Measurements from ENCODE around the gene SLC44A1.
A peak's percentile ranks its signal among the peaks of the same experiment; 100 is the strongest.

The SLC44A1 gene

DNA sequence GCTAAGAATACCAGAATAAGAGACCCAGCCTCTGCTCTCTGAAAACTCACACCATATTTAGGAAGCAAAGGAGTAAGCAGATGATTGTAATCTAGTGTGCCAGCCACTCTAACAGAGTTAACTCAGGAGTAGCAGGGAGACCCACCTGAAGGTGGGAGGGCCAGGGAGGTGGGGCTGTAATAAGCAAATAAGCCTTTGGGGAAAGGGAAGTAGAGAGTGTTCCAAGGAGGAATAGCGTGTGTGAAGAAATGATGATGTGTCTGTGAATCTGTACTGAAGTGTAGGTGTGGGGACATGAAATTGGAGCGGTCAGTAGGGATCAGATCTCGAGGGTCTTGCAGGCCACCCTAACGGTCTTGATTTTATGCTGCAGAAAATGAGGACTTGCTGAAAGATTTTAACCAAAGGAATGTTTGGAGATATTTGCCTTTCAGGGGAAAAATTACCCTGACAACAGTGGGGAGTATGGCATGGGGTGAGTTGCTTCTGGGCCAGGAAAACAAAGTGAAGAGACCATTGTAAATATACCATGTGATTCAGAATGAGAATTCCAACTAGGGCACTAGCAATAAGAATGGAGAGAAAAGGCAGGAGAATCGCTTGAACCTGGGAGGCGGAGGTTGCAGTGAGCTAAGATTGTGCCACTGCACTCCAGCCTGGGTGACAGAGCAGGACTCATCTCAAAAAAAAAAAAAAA, 159.2 kb downstream of the SLC44A1 start:
- DNase-seq, result no peak

DNA sequence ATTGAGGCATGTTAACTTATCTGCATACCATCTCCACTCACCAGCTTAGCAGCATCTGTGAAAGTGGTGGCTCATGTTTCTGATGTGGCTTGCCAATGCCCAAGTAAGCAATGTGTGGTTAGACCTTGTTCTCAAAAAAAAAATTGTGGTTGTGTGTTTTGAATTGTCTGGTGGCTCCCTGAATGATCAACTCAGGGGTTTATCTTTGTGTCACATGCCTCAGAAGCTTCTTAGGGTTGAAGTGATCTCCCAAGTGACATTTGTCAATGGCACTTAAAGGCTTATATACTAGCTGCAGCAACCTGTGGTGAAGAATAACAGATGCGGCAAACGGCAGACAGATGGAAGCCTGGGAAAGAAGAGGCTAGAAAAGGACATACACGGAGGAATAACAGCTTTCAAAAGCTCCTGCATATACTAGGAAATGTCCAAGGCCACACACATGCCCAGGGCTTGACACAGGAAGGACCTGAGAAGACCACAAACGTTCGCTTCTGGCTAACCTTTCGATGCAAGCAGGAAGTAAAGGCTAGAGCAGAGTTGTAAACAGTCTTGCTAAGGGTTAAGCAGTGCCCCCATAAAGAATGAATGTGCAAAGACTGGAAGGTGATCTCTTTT, 161.2 kb downstream of the SLC44A1 start:
- DNase-seq, result no peak

DNA sequence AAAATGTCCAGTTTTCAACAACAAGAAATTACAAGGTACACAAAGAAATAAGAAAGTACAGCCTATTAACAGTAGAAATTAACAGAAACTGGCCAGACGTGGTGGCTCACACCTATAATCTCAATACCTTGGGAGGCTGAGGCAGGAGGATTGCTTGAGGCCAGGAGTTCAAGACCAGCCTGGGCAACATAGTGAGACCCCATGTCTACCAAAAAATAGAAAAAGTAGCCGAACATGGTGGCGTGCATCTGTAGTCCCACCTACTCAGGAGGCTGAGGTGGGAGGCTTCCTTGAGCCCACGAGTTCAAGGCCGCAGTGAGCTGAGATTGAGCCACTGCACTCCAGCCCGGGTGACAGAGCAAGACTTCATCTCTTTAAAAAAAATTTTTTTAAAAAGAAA, 161.9 kb downstream of the SLC44A1 start:
- no peak for DNase-seq

- peak; percentile 49 for DNase-seq
These were observed 169.1 kb downstream of the SLC44A1 start for GRCh38 chr9:105413525-105413924.

DNA sequence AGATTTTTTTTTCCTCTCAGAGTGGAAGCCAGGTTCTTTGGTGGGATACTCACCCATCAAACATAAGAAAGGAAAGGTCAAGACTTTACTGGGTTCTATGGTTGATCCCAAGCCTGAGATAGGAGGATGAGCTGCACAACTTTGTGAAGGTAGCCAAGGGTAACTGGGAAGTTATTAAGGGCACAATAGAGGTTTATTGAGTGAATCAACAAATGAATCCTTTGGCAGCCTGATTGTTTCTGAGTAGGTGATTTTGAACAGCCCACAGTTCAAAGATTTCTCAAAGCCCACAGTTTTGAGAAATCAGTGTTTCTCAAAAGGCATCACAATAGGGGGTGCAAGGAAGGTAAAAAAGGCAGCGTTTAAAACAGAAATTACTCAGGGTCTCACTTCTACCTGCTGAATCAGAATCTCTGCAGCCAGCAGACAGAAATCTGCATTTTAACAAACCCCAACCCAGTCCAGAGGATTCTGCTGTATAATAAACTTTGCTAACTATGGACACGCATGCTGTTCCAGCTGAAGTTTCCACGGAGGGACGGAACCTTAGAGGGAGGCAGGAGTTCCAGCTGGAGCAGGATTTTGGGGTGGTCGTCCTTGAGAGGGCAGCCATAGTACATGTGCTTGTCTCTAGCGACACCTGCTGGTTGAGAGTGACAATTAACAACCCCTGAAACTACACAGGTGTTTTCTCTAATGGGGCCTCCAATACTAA, 170.7 kb downstream of the SLC44A1 start:
- DNase-seq, result peak; percentile 63

DNA sequence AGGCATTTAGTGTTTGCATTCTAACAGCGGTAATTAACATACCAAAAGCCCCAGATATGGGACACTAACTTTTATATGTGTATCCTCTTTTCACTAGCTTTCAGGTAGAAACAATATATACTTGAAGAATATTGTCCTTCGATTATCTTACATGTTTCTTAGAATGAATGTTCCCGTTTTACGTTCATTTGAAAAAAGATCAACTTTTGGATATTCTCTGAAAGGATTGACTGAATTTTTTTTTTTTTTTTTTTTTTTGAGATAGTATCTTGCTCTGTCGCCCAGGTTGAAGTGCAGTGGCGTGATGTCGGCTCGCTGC, 171.2 kb downstream of the SLC44A1 start:
- no peak for DNase-seq

DNA sequence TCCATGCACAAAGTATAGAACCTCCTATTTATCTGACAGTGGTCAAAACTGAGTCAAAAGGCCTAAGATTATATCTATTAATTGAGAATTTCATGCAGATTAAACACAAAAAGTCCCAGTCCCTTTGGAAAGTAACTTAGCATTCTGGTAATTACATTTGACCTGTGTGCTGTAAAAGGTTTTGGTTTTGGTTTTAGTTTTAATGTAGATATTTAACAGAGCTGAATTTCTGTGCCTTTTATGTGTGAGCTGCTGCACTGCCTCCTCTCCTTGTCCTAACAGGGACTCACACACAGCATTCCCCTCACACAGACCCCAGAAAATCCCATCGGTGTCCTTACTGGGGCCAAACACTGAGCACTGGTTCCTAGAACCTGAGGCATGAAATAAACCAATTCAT, 172.4 kb downstream of the SLC44A1 start:
- DNase-seq, result no peak

- no peak for DNase-seq
These were observed 174.4 kb downstream of the SLC44A1 start for GRCh38 chr9:105418588-105419500.

DNA sequence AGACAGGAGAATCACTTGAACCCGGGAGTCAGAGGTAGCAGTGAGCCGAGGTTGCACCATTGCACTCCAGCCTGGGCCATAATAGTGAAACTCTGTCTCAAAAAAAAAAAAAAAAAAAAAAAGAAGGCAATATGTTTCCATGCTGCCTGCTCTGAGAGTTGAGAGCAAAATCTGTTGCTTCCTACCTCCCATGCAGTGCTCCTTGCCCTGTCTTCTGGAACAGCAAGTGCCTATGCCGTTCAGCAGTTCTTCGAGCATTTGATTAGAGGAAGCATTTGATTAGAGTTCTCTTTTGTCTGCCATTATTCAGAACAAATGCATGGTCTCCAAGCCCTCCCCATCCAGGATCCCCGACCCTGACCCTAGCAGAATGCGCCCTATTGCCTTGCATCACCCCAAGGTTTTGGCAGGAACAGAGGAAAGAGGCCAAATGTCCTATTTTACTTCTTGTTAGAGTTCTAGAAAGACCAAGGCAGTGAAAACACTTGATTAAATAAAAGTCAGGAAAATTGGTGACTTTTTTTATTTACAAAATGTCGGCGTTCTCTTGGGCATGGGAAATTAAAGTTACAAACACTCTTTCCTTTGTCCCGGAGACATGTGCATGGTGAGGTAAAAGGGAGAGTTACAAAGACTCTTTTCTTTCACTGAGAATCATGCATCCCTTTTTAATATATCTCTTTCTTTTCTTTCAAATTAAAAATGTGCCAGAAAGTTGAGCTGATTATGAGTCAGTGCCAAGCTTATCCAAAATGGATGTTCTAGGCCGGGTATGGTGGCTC, 175.6 kb downstream of the SLC44A1 start:
- DNase-seq, result no peak

DNA sequence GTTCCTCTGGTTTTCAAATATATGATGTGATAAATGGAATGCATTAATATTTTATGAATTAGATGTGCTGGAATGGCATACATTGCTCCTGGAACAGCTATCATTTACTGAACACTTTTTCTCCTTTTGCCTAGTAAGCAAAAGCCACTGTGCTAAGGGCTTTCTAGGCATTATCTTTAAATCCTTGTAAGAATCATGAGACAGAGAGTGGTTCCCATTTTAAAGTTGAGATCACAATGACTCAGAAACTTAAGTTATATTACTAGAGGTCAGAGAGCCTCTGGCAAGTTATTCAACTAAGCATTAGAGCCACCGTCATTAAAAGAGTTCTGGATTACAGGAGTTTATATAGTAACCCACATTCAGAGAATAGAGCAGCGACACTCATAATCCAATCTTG, 176.7 kb downstream of the SLC44A1 start:
- no peak for DNase-seq

DNA sequence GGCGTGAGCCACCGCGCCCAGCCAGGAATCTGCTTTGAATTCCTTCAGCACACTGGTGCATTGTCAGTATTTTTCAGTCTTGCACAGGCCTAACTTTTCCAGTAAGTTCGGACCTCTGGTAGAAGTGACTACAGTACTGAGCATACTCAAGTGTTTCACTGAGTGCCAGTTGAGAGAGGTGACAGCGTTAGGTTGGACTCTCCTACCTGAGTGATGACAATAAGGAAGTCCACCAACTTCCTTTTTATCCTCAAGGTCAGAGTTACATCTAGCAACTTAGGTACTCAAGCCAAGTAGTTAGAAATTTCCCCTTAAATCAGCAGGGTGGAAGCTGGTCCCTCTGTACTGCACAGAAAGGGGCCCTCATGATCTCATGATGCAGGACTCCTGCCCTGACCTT, 177.4 kb downstream of the SLC44A1 start:
- no peak for DNase-seq

- DNase-seq, result peak; percentile 44
These were observed 181.5 kb downstream of the SLC44A1 start for GRCh38 chr9:105425816-105426433.

DNA sequence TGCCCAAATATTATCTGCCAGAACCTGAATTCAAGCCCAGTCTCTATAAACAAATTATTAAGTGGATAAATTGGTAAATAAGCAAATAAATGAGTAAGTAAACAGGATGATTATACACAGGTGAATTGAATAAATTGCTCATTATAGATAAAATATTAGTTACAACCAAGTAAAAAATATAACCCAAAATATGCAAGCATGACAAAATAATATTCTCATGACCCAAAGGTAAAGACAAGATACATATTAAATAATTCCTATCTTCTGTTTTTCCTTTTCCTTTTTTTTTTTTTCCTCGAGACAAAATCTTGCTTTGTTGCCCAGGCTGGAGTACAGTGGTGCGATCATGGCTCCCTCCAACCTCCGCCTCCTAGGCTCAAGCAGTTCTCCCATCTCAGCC, 182.2 kb downstream of the SLC44A1 start:
- DNase-seq, result no peak

- DNase-seq, result no peak
These were observed 187.2 kb downstream of the SLC44A1 start for GRCh38 chr9:105431424-105432246.

DNA sequence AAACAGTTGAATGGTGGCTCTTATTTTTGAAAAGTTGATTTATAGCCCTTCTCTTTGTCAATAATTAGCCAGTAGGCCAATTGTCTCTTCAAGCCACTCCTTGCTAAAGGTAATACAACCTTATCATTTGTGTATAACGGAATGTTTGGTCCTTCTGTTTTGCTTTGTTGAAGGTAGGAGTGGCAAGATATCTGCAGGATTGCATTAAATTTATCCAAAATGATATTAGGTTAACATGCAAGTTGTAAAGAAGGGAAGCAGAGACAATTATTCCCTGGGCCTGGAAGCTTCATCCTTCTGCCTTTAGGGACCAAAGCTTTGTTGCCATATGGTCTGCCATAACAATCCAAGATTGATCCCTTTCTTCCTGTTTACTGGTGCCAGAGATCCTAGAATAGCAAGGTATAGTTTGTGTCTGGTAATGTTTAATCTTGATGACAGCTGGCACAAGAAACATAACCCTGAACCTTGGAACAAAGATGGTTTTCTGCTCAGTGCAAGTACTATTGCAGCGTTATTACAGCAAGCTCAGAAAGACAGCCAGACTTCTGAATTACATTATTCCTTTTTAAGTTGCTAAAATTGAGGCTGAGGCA, 187.9 kb downstream of the SLC44A1 start:
- DNase-seq, result peak; percentile 14

DNA sequence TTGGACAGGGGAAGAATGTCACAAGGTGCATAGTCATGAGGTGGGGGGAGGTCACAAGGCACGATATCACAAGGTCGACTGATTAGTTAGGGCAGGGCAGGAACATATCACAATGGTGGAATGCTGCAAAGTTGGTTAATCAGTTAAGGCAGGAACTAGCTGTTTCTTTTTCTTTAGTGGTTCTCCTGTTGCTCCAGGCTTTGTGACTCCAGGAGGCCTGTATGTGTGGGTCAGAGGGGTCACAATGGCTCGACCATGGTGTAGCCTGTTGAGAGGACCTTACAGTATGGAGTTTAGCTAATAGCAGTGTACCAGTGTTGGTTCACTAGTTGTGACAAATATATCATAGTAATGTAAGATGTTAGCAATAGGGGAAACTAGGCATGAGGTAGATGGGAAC, 191.0 kb downstream of the SLC44A1 start:
- no peak for DNase-seq

DNA sequence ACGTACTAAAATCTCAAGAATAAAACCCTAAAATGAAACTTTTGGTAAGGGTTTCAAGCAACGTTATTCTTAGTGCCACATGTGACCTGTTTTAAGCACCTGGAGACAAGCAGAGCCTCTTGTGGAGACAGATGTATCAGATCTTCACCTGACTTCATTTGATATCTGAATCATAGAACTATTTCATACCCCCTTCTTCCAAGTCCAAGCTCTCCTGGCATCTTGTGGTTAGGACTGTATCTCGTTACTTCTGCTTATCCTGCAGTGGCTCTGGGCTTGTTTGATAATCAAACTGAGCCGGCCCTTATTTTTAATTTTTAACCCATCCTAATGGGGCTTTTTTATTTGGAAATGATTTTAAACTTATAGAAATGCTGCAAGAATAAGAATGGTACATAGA, 192.3 kb downstream of the SLC44A1 start:
- DNase-seq, result no peak

DNA sequence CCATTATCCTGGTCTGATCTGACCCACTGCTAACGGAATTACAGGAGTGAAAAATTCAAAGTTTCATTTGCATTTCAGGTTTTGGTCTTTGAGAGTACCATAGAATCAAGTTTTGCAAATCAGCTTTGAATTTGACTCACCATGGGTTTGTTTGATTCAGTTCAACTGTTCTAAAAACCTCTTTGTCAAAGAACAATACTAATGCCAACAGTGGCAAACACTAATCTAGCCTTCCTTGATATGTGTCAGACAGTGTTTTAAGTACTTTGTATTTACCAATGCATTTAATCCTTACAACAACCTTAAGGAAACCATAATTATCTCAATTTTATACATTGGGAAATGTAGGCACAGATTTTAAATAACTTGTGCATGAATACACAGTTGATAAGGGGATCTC, 193.3 kb downstream of the SLC44A1 start:
- DNase-seq, result no peak

DNA sequence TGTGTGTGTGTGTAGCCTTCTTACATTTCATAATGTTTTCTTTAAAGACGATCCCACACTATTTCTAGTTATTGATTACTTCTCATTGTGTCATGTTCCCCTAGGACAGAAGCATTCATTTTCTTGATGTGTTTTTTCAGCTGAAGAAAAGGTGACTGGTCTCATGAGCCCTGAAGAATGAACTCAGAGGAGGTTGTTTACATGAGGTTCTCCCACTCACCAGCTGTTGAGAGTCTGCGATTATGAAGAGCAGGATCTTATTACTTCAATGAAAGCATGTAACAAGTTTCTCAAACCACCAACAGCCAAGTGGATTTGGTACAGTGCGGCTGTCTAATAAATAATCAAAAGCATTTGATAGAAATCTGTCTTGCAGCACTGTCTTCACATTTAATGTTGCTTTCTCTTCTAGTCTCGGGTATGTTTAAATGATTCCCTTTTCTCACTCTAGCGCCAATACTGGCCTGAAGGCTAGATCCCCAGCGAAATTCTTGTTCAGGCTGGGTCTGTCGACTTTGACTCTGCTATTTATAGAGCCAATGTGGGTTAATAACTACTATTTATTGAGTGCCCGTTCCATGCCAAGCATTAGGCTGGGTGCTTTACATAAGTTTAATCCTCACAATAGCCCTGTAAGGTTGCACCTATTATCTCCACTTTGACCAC, 193.8 kb downstream of the SLC44A1 start:
- no peak for DNase-seq

GRCh38 chr9:105439428-105439827, 195.0 kb downstream of the SLC44A1 start:
- DNase-seq, result no peak

Data from DMS53 (cell line).